LNCAP (cell line): ENCODE results near the gene ARHGEF6.

Experiments used
- TF ChIP-seq, protein P1 (sequence below): fragments of 450-650 bp; IDR thresholded peaks from 2 replicates; pipeline ENCODE4 v1.5.1; 2017; ENCODE audit warnings: mild to moderate bottlenecking

ARHGEF6 gene

DNA sequence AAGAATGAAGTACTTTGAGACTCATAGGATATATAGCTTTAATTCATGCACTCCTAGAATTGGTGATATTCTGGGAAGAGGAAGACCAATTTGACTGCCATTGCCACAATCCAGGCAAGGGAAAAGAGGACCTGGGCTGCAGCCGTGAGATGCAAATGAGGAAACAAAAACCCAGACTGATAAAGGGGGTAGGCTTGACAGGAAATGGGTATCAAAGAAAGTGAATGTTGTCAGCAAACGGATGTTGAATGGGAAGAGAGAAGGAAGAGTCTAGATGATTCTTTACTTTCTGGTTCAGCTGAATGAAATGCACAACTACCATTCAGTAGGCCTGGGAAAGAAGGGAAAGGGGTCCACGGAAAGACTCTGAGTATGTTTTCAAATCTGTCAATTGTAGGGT lies 17.1 kb upstream of the ARHGEF6 start:
- TF ChIP-seq, protein P1, sequence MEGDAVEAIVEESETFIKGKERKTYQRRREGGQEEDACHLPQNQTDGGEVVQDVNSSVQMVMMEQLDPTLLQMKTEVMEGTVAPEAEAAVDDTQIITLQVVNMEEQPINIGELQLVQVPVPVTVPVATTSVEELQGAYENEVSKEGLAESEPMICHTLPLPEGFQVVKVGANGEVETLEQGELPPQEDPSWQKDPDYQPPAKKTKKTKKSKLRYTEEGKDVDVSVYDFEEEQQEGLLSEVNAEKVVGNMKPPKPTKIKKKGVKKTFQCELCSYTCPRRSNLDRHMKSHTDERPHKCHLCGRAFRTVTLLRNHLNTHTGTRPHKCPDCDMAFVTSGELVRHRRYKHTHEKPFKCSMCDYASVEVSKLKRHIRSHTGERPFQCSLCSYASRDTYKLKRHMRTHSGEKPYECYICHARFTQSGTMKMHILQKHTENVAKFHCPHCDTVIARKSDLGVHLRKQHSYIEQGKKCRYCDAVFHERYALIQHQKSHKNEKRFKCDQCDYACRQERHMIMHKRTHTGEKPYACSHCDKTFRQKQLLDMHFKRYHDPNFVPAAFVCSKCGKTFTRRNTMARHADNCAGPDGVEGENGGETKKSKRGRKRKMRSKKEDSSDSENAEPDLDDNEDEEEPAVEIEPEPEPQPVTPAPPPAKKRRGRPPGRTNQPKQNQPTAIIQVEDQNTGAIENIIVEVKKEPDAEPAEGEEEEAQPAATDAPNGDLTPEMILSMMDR = no peak

DNA sequence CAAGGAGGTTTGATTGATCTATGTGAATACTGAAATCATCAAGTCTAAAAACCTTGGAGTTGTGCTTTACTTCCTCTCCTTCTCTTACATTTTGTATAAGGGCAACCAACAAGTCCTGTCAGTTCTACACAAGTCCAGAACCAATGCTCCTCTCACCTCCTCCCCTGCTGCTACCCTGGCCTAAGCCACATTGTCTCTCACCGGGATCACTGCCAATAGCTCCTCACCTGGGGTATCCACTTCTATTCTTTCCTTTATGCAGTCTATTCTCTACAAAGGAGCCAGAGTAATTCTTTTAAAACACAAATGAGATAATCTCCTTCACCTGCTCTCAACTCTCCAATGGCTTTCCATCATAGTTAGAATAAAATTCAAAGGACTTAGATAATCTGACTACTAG lies 13.3 kb upstream of the ARHGEF6 start:
- TF ChIP-seq, protein P1 = no peak

DNA sequence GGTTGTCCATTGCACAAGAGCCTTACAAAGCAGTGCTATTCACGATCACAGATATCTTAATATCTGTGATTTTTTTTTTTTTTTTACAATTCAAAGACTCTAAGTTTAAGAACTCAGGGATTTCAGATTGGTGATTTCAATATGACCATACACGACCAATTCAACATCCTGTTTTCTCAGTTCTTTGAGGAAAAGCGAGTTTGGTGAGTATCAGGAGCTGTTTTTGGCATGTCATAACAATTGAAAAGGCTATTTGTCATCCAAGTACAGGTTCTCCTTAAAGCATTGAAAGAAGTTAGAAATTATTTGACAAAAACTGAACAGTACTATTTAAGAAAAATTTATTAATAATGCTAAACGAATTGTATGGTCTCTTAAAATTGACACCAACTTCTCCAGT lies 9.1 kb upstream of the ARHGEF6 start:
- TF ChIP-seq, protein P1 = no peak

DNA sequence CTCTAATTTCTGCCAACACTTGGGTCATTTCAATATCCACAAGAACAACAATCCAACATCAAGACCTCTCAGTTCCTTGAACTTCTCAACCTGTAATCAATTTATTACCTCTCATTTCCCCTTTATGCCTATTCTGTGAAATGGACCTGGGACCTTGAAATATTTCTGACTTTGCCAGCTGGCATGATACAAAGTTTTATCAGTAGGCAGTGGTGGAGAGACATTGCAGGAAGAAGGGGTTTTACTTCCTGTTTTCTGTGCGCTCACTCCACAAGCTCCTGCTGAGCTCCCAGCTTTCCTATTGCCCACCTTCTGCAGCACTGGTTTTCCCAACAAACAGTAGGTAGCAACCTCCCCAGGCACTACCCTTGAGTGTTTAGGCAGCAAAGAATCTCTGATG lies 3.5 kb upstream of the ARHGEF6 start:
- TF ChIP-seq, protein P1 = no peak

DNA sequence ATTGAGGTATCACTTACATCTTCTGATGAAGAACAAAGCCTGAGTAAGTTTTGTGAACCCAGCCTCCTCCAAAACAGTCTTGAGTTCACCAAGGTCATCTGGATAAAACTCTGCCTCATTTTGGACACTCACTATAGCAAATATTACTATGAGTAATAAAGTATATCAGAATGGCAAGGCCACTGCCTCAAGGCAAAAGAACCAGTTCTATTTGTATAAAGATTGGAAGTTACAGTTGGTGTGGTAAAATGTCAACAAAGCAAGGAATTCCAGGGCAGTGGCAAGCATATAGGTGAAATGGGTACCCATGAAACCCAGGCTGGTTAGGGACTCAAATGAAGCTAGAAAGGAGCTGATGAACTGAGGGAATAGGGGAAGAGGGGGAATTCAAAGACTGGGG lies 2.4 kb upstream of the ARHGEF6 start:
- TF ChIP-seq, protein P1 = no peak

DNA sequence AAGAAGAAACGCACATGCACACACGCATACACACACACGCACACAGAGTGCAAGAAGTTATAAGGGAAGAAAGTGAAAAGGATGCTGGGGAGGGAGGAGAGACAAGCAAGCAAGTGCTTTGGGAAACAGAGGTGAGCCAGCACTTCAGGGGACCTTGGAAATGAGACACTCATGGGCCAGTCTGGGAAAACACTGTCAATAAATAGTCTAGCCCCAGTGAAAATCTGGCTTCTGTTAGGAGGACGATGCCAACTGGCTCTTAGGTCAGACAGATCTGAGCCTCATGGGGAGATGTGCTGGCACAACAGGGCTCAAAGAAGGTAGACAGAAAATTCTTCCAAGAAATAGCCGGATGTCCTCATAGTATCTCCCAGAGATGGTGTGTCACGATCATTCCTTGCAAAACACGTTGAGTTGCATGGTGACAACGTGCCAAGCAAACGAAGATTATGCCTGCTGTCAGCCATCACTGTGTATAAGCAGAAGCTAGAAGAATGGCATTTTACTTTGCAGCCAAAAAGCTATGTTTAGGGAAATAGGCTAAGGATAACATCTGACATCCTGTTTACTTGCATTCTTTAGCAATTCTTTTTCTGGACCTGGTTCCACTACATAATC lies 557 bp upstream of the ARHGEF6 start:
- TF ChIP-seq, protein P1 = no peak

DNA sequence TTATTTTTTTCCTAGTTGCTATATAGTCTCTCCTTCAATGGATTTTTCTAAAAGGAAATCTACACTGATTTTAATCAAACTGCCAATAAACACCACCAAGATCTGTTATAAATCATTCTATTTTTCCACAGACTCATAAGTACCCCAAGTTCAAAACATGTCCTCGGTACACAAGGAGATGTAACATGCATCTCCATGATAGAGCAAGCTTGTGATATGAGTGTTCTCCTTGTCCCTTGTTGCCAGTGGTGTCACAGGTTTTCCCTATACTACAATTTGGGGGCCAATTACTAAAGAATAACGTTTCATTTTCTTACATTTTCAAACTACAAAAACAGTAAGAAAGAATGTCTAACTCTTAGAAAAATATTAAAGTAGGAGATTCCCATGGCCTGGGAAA lies 491 bp downstream of the ARHGEF6 start:
- TF ChIP-seq, protein P1 = no peak

DNA sequence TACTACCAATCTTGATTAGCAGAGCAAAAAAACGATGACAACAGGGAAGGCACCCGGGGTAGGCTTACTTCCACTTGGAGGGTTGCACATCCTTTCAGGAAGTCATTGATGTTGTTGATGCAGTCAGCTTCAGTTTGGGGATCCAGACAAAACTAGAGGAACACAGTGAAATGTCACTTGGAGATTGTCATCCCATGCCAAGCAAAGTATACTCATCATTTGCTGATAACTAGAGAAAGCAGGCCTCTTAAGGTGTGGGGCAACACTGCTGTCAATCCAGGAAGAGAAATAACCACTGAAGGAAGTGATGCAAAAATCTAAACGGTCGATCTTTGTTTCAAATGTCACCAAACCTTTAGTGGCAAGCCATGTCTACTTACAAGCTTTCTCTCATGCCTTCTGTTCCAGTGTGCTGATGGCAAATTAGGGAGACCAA lies 1.4 kb downstream of the ARHGEF6 start:
- TF ChIP-seq, protein P1 = no peak
